ENCODE data around the gene DOLPP1.

GRCh38 chr9:129102095-129102525, 21.2 kb downstream of the DOLPP1 start:
- TF ChIP-seq CTCF (IDR thresholded peaks at IDR 0.05) = no peak
- no peak for TF ChIP-seq POLR2A (IDR thresholded peaks at IDR 0.05)

Data from esophagus squamous epithelium (tissue), 4 donors.